Iris pigment epithelial cell (primary cell): ENCODE results near the gene OR4A5.
"Not testable (repeated sequence)": the region's sequence is repeated elsewhere in the genome, so short reads cannot be mapped to it uniquely, and the experiment has no call there.

Experiments
- DNase-seq: peaks from one replicate; pipeline ENCODE4 v3.0.0-alpha.2; 2011; ENCODE audit warnings: low read depth

OR4A5 gene, protein sequence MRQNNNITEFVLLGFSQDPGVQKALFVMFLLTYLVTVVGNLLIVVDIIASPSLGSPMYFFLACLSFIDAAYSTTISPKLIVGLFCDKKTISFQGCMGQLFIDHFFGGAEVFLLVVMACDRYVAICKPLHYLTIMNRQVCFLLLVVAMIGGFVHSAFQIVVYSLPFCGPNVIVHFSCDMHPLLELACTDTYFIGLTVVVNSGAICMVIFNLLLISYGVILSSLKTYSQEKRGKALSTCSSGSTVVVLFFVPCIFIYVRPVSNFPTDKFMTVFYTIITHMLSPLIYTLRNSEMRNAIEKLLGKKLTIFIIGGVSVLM

DNA sequence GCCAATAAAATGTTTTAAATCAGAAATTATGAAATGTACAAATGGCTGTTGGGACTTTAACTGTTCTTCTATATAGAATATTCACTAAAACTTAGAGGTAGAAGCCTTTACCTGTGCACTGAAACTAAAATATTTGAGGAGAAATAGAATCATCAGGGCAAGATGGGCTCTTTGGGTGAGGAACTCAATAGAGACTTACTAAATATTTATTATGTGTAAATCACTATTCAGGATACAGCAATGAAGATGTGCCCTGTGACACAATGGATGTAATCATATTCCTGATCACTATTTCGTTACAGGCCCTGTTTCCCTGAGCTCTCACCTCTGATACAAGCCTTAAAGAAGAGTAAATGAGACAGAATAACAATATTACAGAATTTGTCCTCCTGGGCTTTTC lies at the start of gene OR4A5:
Gene OR4A5, plus strand, starts transcription at position 301 of the 400 bp plus-strand sequence. Its CDS starts 53 bp downstream, at position 354.
- DNase-seq = not testable (repeated sequence)

DNA sequence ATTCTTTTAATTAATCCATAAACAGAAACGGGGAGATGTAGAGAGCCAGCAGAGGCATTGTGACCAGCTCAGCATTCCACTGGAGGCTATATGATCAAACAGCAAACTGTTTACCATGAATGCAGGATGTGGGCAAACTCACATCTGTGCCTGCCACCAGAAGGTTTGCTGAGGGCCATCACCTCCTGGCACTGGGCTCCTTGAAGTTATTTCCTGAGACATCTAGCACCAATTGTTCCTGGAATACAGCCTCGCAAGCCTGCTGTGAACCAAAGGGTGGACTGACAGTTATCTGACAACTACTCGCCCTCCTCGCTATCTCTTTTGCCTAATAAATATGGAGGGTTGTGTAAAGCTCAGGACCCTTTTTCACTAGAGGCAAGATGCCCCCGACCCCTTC lies 13.5 kb downstream of the OR4A5 start:
- DNase-seq = not testable (repeated sequence)
